Measurements from ENCODE around the gene HAUS1. TPM values are rescaled to one million over a fixed set of nuclear protein-coding genes. Genes with fewer than 3 reads are reported as not detected.

HAUS1 gene
- total and polyA plus RNA-seq, 11 donors, result 6.7 to 18.6 (median 11.6) TPM

DNA sequence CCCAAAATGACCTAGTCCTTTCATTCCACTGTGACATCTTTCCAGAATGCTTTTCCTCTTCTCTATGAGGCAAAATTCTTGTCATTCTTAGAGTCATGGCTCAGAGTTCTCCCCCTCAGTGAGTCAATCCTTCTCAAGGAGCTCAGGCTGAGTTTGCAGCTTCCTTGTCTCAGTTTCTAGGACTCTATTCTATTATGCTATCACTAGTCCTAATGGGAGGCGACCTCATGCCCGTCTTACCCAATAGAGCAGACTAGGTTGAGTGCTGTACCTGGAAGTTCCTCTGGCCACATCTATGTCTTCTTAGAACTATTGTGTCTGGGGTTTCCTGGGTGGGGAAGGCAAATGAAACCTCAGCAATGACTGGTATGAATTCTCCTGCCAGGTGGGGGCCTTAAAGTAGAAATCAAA is 51.5 kb downstream of the HAUS1 start:
- TF ChIP-seq, protein P1, sequence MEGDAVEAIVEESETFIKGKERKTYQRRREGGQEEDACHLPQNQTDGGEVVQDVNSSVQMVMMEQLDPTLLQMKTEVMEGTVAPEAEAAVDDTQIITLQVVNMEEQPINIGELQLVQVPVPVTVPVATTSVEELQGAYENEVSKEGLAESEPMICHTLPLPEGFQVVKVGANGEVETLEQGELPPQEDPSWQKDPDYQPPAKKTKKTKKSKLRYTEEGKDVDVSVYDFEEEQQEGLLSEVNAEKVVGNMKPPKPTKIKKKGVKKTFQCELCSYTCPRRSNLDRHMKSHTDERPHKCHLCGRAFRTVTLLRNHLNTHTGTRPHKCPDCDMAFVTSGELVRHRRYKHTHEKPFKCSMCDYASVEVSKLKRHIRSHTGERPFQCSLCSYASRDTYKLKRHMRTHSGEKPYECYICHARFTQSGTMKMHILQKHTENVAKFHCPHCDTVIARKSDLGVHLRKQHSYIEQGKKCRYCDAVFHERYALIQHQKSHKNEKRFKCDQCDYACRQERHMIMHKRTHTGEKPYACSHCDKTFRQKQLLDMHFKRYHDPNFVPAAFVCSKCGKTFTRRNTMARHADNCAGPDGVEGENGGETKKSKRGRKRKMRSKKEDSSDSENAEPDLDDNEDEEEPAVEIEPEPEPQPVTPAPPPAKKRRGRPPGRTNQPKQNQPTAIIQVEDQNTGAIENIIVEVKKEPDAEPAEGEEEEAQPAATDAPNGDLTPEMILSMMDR (IDR thresholded peaks at IDR 0.05), result no peak
- no peak for TF ChIP-seq POLR2A (IDR thresholded peaks at IDR 0.05)
- Histone ChIP-seq H3K9me3 (no peaks in the 10 kb centered on the region), H3K4me3 (no peak overlapping the region), H3K27me3 (no peaks in the 10 kb centered on the region), H3K36me3 (no peaks in the 10 kb centered on the region), H3K4me1 (peaks cover 0 to 20% (median 0%) of the 10 kb centered on the region in 12 donors), H3K27ac (peak overlapping the region in 1 of 12 donors; percentile 16)
- ATAC-seq, result no peak
- no peak for DNase-seq
- intact Hi-C loops (cut with DNase I), result loop anchor here in 2 of 10 donors (10.0 kb wide), 2 partner anchors 259 to 349 kb away; no protein-coding TSS in a partner anchor
- 75 to 82% (median 76%) methylated on average over 2 of the region's 2 CpGs for WGBS, 4 donors

- intact Hi-C loops (cut with DNase I), result loop anchor here in 2 of 10 donors (10.0 kb wide), 2 partner anchors 259 to 349 kb away; no protein-coding TSS in a partner anchor
- Histone ChIP-seq H3K9me3 (no peaks in the 10 kb centered on the region), H3K4me3 (no peak overlapping the region), H3K27ac (peak overlapping the region in 1 of 12 donors; percentile 16), H3K27me3 (no peaks in the 10 kb centered on the region), H3K36me3 (no peaks in the 10 kb centered on the region), H3K4me1 (peaks cover 0 to 20% (median 0%) of the 10 kb centered on the region in 12 donors)
- DNase-seq (no peak), ATAC-seq (no peak)
- 70 to 79% (median 75%) methylated on average over 3 of the region's 3 CpGs for WGBS, 4 donors
- TF ChIP-seq, protein P1 (IDR thresholded peaks at IDR 0.05), result no peak
- no peak for TF ChIP-seq POLR2A (IDR thresholded peaks at IDR 0.05)
Measured at GRCh38 chr18:46156124-46156745, 52.0 kb downstream of the HAUS1 start.

DNA sequence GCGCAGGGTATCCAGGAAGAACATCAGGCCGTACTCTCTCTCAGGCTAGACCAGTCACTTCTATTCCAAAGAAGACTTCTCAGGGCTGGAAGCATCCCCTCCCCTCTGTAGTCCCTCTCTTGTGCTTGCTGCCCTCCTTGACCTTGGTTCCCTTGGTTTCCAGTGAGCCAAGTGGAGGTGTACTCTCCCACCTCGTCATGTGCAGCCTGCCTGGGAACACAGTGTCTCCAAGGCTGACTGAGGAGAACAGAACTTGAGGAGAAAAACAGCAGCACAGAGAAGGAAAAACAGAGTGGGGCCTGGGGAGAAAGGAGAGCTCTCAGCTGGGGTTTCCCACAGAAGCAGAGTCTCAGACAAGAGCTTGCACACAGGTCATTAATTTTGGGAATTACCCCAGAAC is 52.7 kb downstream of the HAUS1 start:
- intact Hi-C loops (cut with DNase I), result loop anchor here in 2 of 10 donors (10.0 kb wide), 2 partner anchors 258 to 348 kb away; no protein-coding TSS in a partner anchor
- H3K9me3 ChIP-seq, result no peaks in the 10 kb centered on the region
- WGBS, 4 donors, result 78 to 95% (median 89%) methylated on average over 3 of the region's 3 CpGs

GRCh38 chr18:46158499-46158898 is 54.3 kb downstream of the HAUS1 start:
- 52 to 73% (median 56%) methylated on average over 3 of the region's 3 CpGs for WGBS, 4 donors
- Histone ChIP-seq H3K9me3 (no peaks in the 10 kb centered on the region), H3K27ac (peak overlapping the region in 4 of 12 donors; percentile 12 to 34 (median 32)), H3K4me3 (no peak overlapping the region), H3K27me3 (no peaks in the 10 kb centered on the region), H3K36me3 (no peaks in the 10 kb centered on the region), H3K4me1 (peaks cover 0 to 11% (median 0%) of the 10 kb centered on the region in 12 donors)
- DNase-seq, result no peak
- TF ChIP-seq POLR2A (IDR thresholded peaks at IDR 0.05), result no peak
- TF ChIP-seq, protein P1 (IDR thresholded peaks at IDR 0.05), result no peak
- ATAC-seq, result peak; percentile 45 to 68 (median 51)
- intact Hi-C loops (cut with DNase I), result loop anchor here in 2 of 10 donors (10.0 kb wide), 2 partner anchors 256 to 346 kb away; no protein-coding TSS in a partner anchor

More for the DNA sequence above, 52.7 kb downstream of the HAUS1 start:
- ATAC-seq (no peak), DNase-seq (no peak)
- Histone ChIP-seq H3K27me3 (no peaks in the 10 kb centered on the region), H3K27ac (peak overlapping the region in 1 of 12 donors; percentile 16), H3K36me3 (no peaks in the 10 kb centered on the region), H3K4me1 (peaks cover 0 to 20% (median 0%) of the 10 kb centered on the region in 12 donors), H3K4me3 (no peak overlapping the region)
- no peak for TF ChIP-seq POLR2A (IDR thresholded peaks at IDR 0.05)
- TF ChIP-seq, protein P1 (IDR thresholded peaks at IDR 0.05), result no peak

All from heart left ventricle (tissue), 16 donors.